ENCODE results near the gene SORD.
"Not testable (repeated sequence)": the region's sequence is repeated elsewhere in the genome, so short reads cannot be mapped to it uniquely, and the experiment has no call there.

SORD gene

GRCh38 chr15:45069942-45070360 is 47.0 kb downstream of the SORD start:
- not testable (repeated sequence) for H3K36me3 ChIP-seq (ENCODE audit: control insufficient read depth in 2 of 2, insufficient read depth in 2 of 2, low read length in 2 of 2); H3K4me1 ChIP-seq (ENCODE audit: control insufficient read depth, insufficient read depth, low read length); H3K9ac ChIP-seq (ENCODE audit: low read length in 2 of 2); H3K27me3 ChIP-seq (ENCODE audit: control insufficient read depth in 1 of 2, insufficient read depth in 2 of 2, low read length in 2 of 2); H3K4me3 ChIP-seq (ENCODE audit: low read length in 2 of 2); H3K27ac ChIP-seq (ENCODE audit: low read length); H3K9me3 ChIP-seq (ENCODE audit: control insufficient read depth in 2 of 2, low read length in 2 of 2)

GRCh38 chr15:45073602-45074001 is 50.6 kb downstream of the SORD start:
- not testable (repeated sequence) for H3K4me3 ChIP-seq (ENCODE audit: low read length in 2 of 2); H3K27ac ChIP-seq (ENCODE audit: low read length); H3K27me3 ChIP-seq (ENCODE audit: control insufficient read depth in 1 of 2, insufficient read depth in 2 of 2, low read length in 2 of 2); H3K9me3 ChIP-seq (ENCODE audit: control insufficient read depth in 2 of 2, low read length in 2 of 2); H3K36me3 ChIP-seq (ENCODE audit: control insufficient read depth in 2 of 2, insufficient read depth in 2 of 2, low read length in 2 of 2); H3K9ac ChIP-seq (ENCODE audit: low read length in 2 of 2); H3K4me1 ChIP-seq (ENCODE audit: control insufficient read depth, insufficient read depth, low read length)

- not testable (repeated sequence) for H3K9me3 ChIP-seq (ENCODE audit: control insufficient read depth in 2 of 2, low read length in 2 of 2); H3K4me1 ChIP-seq (ENCODE audit: control insufficient read depth, insufficient read depth, low read length); H3K27me3 ChIP-seq (ENCODE audit: control insufficient read depth in 1 of 2, insufficient read depth in 2 of 2, low read length in 2 of 2); H3K4me3 ChIP-seq (ENCODE audit: low read length in 2 of 2); H3K36me3 ChIP-seq (ENCODE audit: control insufficient read depth in 2 of 2, insufficient read depth in 2 of 2, low read length in 2 of 2); H3K9ac ChIP-seq (ENCODE audit: low read length in 2 of 2); H3K27ac ChIP-seq (ENCODE audit: low read length)
Measured at GRCh38 chr15:45075440-45076320, 52.7 kb downstream of the SORD start.

GRCh38 chr15:45077391-45077790 is 54.4 kb downstream of the SORD start:
- not testable (repeated sequence) for H3K4me1 ChIP-seq (ENCODE audit: control insufficient read depth, insufficient read depth, low read length); H3K27me3 ChIP-seq (ENCODE audit: control insufficient read depth in 1 of 2, insufficient read depth in 2 of 2, low read length in 2 of 2); H3K27ac ChIP-seq (ENCODE audit: low read length); H3K9ac ChIP-seq (ENCODE audit: low read length in 2 of 2); H3K4me3 ChIP-seq (ENCODE audit: low read length in 2 of 2); H3K9me3 ChIP-seq (ENCODE audit: control insufficient read depth in 2 of 2, low read length in 2 of 2); H3K36me3 ChIP-seq (ENCODE audit: control insufficient read depth in 2 of 2, insufficient read depth in 2 of 2, low read length in 2 of 2)

- not testable (repeated sequence) for H3K9ac ChIP-seq (ENCODE audit: low read length in 2 of 2); H3K27ac ChIP-seq (ENCODE audit: low read length); H3K27me3 ChIP-seq (ENCODE audit: control insufficient read depth in 1 of 2, insufficient read depth in 2 of 2, low read length in 2 of 2)
Measured at GRCh38 chr15:45079201-45079600, 56.2 kb downstream of the SORD start.

GRCh38 chr15:45079628-45080246 is 56.7 kb downstream of the SORD start:
- H3K27ac ChIP-seq (ENCODE audit: low read length); H3K36me3 ChIP-seq (ENCODE audit: control insufficient read depth in 2 of 2, insufficient read depth in 2 of 2, low read length in 2 of 2); H3K27me3 ChIP-seq (ENCODE audit: control insufficient read depth in 1 of 2, insufficient read depth in 2 of 2, low read length in 2 of 2); H3K9me3 ChIP-seq (ENCODE audit: control insufficient read depth in 2 of 2, low read length in 2 of 2); H3K4me3 ChIP-seq (ENCODE audit: low read length in 2 of 2); H3K4me1 ChIP-seq (ENCODE audit: control insufficient read depth, insufficient read depth, low read length); H3K9ac ChIP-seq (ENCODE audit: low read length in 2 of 2): not testable (repeated sequence)

More at GRCh38 chr15:45079201-45079600, 56.2 kb downstream of the SORD start:
- not testable (repeated sequence) for H3K9me3 ChIP-seq (ENCODE audit: control insufficient read depth in 2 of 2, low read length in 2 of 2); H3K4me1 ChIP-seq (ENCODE audit: control insufficient read depth, insufficient read depth, low read length); H3K4me3 ChIP-seq (ENCODE audit: low read length in 2 of 2); H3K36me3 ChIP-seq (ENCODE audit: control insufficient read depth in 2 of 2, insufficient read depth in 2 of 2, low read length in 2 of 2)

- H3K27me3 ChIP-seq (ENCODE audit: control insufficient read depth in 1 of 2, insufficient read depth in 2 of 2, low read length in 2 of 2); H3K4me3 ChIP-seq (ENCODE audit: low read length in 2 of 2); H3K9ac ChIP-seq (ENCODE audit: low read length in 2 of 2); H3K9me3 ChIP-seq (ENCODE audit: control insufficient read depth in 2 of 2, low read length in 2 of 2); H3K36me3 ChIP-seq (ENCODE audit: control insufficient read depth in 2 of 2, insufficient read depth in 2 of 2, low read length in 2 of 2); H3K4me1 ChIP-seq (ENCODE audit: control insufficient read depth, insufficient read depth, low read length); H3K27ac ChIP-seq (ENCODE audit: low read length): not testable (repeated sequence)
Measured at GRCh38 chr15:45080593-45080992, 57.6 kb downstream of the SORD start.

GRCh38 chr15:45082412-45082811 is 59.4 kb downstream of the SORD start:
- H3K27me3 ChIP-seq (ENCODE audit: control insufficient read depth in 1 of 2, insufficient read depth in 2 of 2, low read length in 2 of 2); H3K4me1 ChIP-seq (ENCODE audit: control insufficient read depth, insufficient read depth, low read length); H3K27ac ChIP-seq (ENCODE audit: low read length); H3K9me3 ChIP-seq (ENCODE audit: control insufficient read depth in 2 of 2, low read length in 2 of 2); H3K36me3 ChIP-seq (ENCODE audit: control insufficient read depth in 2 of 2, insufficient read depth in 2 of 2, low read length in 2 of 2); H3K9ac ChIP-seq (ENCODE audit: low read length in 2 of 2); H3K4me3 ChIP-seq (ENCODE audit: low read length in 2 of 2): not testable (repeated sequence)

- Histone ChIP-seq H3K9ac (ENCODE audit: low read length in 2 of 2) (no peak overlapping the region), H3K4me1 (ENCODE audit: control insufficient read depth, insufficient read depth, low read length) (no peaks in the 10 kb centered on the region), H3K27ac (ENCODE audit: low read length) (no peak overlapping the region), H3K36me3 (ENCODE audit: control insufficient read depth in 2 of 2, insufficient read depth in 2 of 2, low read length in 2 of 2) (no peaks in the 10 kb centered on the region), H3K27me3 (ENCODE audit: control insufficient read depth in 1 of 2, insufficient read depth in 2 of 2, low read length in 2 of 2) (peaks cover 0 to 4% of the 10 kb centered on the region in 2 donors), H3K9me3 (ENCODE audit: control insufficient read depth in 2 of 2, low read length in 2 of 2) (no peaks in the 10 kb centered on the region), H3K4me3 (ENCODE audit: low read length in 2 of 2) (no peak overlapping the region)
Measured at GRCh38 chr15:45083223-45083622, 60.2 kb downstream of the SORD start.

- Histone ChIP-seq H3K36me3 (ENCODE audit: control insufficient read depth in 2 of 2, insufficient read depth in 2 of 2, low read length in 2 of 2) (no peaks in the 10 kb centered on the region), H3K27ac (ENCODE audit: low read length) (no peak overlapping the region), H3K4me3 (ENCODE audit: low read length in 2 of 2) (no peak overlapping the region), H3K4me1 (ENCODE audit: control insufficient read depth, insufficient read depth, low read length) (no peaks in the 10 kb centered on the region), H3K27me3 (ENCODE audit: control insufficient read depth in 1 of 2, insufficient read depth in 2 of 2, low read length in 2 of 2) (peaks cover 0 to 4% of the 10 kb centered on the region in 2 donors), H3K9ac (ENCODE audit: low read length in 2 of 2) (no peak overlapping the region), H3K9me3 (ENCODE audit: control insufficient read depth in 2 of 2, low read length in 2 of 2) (no peaks in the 10 kb centered on the region)
Measured at GRCh38 chr15:45084163-45084562, 61.2 kb downstream of the SORD start.

- Histone ChIP-seq H3K4me3 (ENCODE audit: low read length in 2 of 2) (no peak overlapping the region), H3K9me3 (ENCODE audit: control insufficient read depth in 2 of 2, low read length in 2 of 2) (peaks cover 2 to 5% of the 10 kb centered on the region in 2 donors), H3K9ac (ENCODE audit: low read length in 2 of 2) (no peak overlapping the region), H3K4me1 (ENCODE audit: control insufficient read depth, insufficient read depth, low read length) (no peaks in the 10 kb centered on the region), H3K27me3 (ENCODE audit: control insufficient read depth in 1 of 2, insufficient read depth in 2 of 2, low read length in 2 of 2) (peaks cover 4 to 5% of the 10 kb centered on the region in 2 donors), H3K27ac (ENCODE audit: low read length) (no peak overlapping the region), H3K36me3 (ENCODE audit: control insufficient read depth in 2 of 2, insufficient read depth in 2 of 2, low read length in 2 of 2) (no peaks in the 10 kb centered on the region)
Measured at GRCh38 chr15:45087513-45087912, 64.5 kb downstream of the SORD start.

Data from stomach smooth muscle (tissue), 2 donors.